Measurements from ENCODE around the gene PCDHGB4.
"Not testable (repeated sequence)": the region's sequence is repeated elsewhere in the genome, so short reads cannot be mapped to it uniquely, and the experiment has no call there.

The PCDHGB4 gene

DNA sequence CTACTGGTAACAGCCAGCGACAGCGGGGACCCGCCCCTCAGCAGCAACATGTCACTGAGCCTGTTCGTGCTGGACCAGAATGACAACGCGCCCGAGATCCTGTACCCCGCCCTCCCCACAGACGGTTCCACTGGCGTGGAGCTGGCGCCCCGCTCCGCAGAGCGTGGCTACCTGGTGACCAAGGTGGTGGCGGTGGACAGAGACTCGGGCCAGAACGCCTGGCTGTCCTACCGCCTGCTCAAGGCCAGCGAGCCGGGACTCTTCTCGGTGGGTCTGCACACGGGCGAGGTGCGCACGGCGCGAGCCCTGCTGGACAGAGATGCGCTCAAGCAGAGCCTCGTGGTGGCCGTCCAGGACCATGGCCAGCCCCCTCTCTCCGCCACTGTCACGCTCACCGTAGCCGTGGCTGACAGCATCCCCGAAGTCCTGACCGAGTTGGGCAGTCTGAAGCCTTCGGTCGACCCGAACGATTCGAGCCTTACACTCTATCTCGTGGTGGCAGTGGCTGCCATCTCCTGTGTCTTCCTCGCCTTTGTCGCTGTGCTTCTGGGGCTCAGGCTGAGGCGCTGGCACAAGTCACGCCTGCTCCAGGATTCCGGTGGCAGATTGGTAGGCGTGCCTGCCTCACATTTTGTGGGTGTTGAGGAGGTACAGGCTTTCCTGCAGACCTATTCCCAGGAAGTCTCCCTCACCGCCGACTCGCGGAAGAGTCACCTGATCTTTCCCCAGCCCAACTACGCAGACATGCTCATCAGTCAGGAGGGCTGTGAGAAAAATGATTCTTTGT lies 7.1 kb downstream of the PCDHGB4 start:
- DNase-seq (ENCODE audit: low read depth), result not testable (repeated sequence)

GRCh38 chr5:141397756-141398551 lies 10.5 kb downstream of the PCDHGB4 start, which contains the start of gene PCDHGB5:
PCDHGB5 (plus strand) TSS chr5:141397947; CDS start chr5:141398128, 181 bp downstream.
- DNase-seq (ENCODE audit: low read depth), result peak; percentile 13
- peak within 1 kb of the TSS; percentile 41 for H3K4me3 ChIP-seq (ENCODE audit: low read depth, low read length)

More for the DNA sequence above, 7.1 kb downstream of the PCDHGB4 start:
- H3K4me3 ChIP-seq (ENCODE audit: low read depth, low read length), result not testable (repeated sequence)

DNA sequence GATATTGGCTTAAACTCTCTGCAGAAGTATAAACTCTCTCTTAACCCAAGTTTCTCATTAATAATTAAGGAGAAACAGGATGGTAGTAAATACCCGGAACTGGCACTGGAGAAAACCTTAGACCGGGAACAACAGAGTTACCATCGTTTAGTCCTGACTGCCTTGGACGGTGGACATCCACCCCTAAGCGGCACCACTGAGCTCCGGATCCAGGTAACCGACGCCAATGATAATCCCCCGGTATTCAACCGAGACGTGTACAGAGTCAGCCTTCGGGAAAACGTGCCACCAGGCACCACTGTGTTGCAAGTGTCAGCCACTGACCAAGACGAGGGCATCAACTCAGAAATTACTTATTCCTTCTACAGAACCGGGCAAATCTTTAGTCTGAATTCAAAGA lies 11.1 kb downstream of the PCDHGB4 start:
- H3K4me3 ChIP-seq (ENCODE audit: low read depth, low read length), result peak overlapping the region; percentile 21
- no peak for DNase-seq (ENCODE audit: low read depth)

GRCh38 chr5:141399555-141400258 lies 12.2 kb downstream of the PCDHGB4 start:
- no peak for DNase-seq (ENCODE audit: low read depth)
- no peak overlapping the region for H3K4me3 ChIP-seq (ENCODE audit: low read depth, low read length)

GRCh38 chr5:141402553-141403243 lies 15.2 kb downstream of the PCDHGB4 start, which contains the start of gene PCDHGA9:
PCDHGA9 (plus strand) TSS chr5:141402778; CDS start chr5:141402953, 175 bp downstream.
- DNase-seq (ENCODE audit: low read depth), result no peak
- peak within 1 kb of the TSS; percentile 35 for H3K4me3 ChIP-seq (ENCODE audit: low read depth, low read length)

GRCh38 chr5:141403387-141403786 lies 15.9 kb downstream of the PCDHGB4 start:
- H3K4me3 ChIP-seq (ENCODE audit: low read depth, low read length), result peak overlapping the region; percentile 35
- DNase-seq (ENCODE audit: low read depth), result no peak

GRCh38 chr5:141407790-141408505 lies 20.4 kb downstream of the PCDHGB4 start, which contains the start of gene PCDHGB6:
PCDHGB6 (plus strand) TSS chr5:141408021; CDS start chr5:141408203, 182 bp downstream.
- not testable (repeated sequence) for DNase-seq (ENCODE audit: low read depth)
- H3K4me3 ChIP-seq (ENCODE audit: low read depth, low read length), result peak within 1 kb of the TSS; percentile 34

- no peak overlapping the region for H3K4me3 ChIP-seq (ENCODE audit: low read depth, low read length)
- DNase-seq (ENCODE audit: low read depth), result no peak
Observed at GRCh38 chr5:141409598-141410306, 22.3 kb downstream of the PCDHGB4 start.

DNA sequence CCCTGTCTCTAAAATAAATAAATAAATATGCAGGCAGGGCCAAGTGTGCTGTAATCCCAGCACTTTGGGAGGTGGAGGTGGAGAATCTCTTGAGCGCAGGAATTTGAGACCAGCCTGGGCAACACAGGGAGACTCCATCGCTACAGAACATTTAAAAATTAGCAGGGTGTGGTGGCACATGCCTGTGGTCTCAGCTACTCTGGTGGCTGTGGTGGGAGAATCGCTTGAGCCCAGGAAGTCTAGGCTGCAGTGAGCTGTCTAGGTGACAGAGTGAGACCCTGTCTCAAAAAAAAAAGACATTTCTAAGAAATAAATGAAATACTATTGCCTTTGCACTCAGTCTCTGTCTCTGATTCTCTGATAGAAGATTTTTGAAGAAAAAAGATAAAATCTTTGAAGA lies 24.1 kb downstream of the PCDHGB4 start:
- no peak overlapping the region for H3K4me3 ChIP-seq (ENCODE audit: low read depth, low read length)
- DNase-seq (ENCODE audit: low read depth), result no peak

GRCh38 chr5:141412854-141413539 lies 25.5 kb downstream of the PCDHGB4 start, which contains the start of gene PCDHGA10:
PCDHGA10 (plus strand) TSS chr5:141412987; CDS start chr5:141413176, 189 bp downstream.
- peak within 1 kb of the TSS; percentile 46 for H3K4me3 ChIP-seq (ENCODE audit: low read depth, low read length)
- DNase-seq (ENCODE audit: low read depth), result no peak

- DNase-seq (ENCODE audit: low read depth), result no peak
- H3K4me3 ChIP-seq (ENCODE audit: low read depth, low read length), result peak overlapping the region; percentile 46
Observed at GRCh38 chr5:141413540-141414069, 26.1 kb downstream of the PCDHGB4 start.

DNA sequence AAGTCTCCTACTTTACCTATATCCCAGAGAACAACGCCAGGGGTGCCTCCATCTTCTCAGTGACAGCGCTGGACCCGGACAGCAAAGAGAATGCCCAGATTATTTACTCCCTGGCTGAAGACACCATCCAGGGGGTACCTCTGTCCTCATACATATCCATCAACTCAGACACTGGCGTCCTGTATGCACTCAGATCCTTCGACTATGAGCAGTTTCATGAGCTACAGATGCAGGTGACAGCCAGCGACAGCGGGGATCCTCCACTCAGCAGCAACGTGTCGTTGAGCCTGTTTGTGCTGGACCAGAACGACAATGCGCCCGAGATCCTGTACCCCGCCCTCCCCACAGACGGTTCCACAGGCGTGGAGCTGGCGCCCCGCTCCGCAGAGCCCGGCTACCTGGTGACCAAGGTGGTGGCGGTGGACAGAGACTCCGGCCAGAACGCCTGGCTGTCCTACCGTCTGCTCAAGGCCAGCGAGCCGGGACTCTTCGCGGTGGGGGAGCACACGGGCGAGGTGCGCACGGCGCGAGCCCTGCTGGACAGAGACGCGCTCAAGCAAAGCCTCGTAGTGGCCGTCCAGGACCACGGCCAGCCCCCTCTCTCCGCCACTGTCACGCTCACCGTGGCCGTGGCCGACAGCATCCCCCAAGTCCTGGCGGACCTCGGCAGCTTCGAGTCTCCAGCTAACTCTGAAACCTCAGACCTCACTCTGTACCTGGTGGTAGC lies 27.2 kb downstream of the PCDHGB4 start:
- H3K4me3 ChIP-seq (ENCODE audit: low read depth, low read length); DNase-seq (ENCODE audit: low read depth): not testable (repeated sequence)

DNA sequence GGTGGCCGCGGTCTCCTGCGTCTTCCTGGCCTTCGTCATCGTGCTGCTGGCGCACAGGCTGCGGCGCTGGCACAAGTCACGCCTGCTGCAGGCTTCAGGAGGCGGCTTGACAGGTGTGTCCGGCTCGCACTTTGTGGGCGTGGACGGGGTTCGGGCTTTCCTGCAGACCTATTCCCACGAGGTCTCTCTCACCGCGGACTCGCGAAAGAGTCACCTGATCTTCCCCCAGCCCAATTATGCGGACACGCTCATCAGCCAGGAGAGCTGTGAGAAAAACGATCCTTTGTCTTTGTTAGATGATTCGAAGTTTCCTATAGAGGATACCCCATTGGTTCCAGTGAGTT lies 27.7 kb downstream of the PCDHGB4 start:
- not testable (repeated sequence) for H3K4me3 ChIP-seq (ENCODE audit: low read depth, low read length); DNase-seq (ENCODE audit: low read depth)

DNA sequence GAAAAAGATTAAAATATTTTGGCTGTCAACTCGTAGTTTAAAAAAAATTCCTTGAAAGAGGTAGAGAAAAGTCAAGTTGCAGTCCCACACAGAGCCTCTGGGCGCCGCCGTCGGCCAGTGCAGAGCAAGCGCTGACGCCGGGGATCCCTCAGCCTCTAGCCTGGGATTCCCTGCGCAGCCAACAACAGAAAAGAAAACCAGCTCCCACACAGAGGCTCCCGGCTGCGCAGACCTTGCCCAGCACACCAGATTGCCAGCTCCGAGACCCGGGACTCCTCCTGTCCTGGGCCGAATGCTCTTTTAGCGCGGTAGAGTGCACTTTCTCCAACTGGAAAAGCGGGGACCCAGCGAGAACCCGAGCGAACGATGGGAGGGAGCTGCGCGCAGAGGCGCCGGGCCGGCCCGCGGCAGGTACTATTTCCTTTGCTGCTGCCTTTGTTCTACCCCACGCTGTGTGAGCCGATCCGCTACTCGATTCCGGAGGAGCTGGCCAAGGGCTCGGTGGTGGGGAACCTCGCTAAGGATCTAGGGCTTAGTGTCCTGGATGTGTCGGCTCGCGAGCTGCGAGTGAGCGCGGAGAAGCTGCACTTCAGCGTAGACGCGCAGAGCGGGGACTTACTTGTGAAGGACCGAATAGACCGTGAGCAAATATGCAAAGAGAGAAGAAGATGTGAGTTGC lies 30.1 kb downstream of the PCDHGB4 start, which contains the start of gene PCDHGB7:
Gene PCDHGB7, plus strand, starts transcription at position 184 of the 679 bp plus-strand sequence. Its CDS starts 183 bp downstream, at position 367.
- peak within 1 kb of the TSS; percentile 48 for H3K4me3 ChIP-seq (ENCODE audit: low read depth, low read length)
- peak; percentile 57 for DNase-seq (ENCODE audit: low read depth)

DNA sequence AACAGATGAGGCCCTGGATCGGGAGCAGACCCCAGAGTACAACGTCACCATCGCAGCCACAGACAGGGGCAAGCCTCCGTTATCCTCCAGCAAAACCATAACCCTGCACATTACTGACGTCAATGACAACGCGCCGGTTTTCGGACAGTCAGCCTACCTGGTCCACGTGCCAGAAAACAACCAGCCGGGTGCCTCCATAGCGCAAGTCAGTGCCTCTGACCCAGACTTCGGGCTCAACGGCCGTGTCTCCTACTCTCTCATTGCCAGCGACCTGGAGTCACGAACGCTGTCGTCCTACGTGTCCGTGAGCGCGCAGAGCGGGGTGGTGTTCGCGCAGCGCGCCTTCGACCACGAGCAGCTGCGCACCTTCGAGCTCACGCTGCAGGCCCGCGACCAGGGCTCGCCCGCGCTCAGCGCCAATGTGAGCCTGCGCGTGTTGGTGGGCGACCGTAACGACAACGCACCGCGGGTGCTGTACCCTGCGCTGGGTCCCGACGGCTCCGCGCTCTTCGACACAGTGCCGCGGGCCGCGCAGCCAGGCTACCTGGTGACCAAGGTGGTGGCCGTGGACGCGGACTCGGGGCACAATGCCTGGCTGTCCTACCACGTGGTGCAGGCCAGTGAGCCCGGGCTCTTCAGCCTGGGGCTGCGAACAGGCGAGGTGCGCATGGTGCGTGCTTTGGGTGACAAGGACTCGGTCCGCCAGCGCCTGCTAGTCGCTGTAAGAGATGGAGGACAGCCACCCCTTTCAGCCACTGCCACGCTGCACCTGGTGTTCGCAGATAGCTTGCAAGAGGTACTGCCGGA lies 31.8 kb downstream of the PCDHGB4 start:
- no peak for DNase-seq (ENCODE audit: low read depth)

More for the DNA sequence above, 31.8 kb downstream of the PCDHGB4 start:
- no peak overlapping the region for H3K4me3 ChIP-seq (ENCODE audit: low read depth, low read length)

Data from skeletal muscle cell (primary cell).